ENCODE measurements around the gene LRP8.

DNA sequence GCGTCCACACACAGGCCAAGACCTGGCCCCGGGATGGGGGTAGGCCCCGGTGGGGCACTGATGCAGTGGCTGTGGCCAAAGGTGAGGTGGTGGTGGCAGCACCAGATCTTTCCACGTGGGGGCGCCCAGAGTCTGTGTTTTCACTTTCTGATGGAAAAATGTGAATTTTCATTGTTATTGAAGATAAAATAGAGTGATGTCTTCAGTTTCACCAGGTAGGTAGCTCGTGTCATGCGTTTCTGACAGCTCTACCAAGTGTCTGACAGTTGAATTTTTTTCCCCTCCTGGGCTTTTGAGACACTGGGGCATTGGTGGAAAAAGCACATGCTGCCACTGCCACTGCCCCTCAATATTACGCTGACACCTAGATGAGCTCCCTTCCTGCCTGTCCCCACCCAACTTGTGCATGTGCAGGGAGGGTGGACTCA lies 49.6 kb downstream of the LRP8 start:
- TF ChIP-seq POLR2A (IDR thresholded peaks at IDR 0.05): no peak
- TF ChIP-seq, protein P1, sequence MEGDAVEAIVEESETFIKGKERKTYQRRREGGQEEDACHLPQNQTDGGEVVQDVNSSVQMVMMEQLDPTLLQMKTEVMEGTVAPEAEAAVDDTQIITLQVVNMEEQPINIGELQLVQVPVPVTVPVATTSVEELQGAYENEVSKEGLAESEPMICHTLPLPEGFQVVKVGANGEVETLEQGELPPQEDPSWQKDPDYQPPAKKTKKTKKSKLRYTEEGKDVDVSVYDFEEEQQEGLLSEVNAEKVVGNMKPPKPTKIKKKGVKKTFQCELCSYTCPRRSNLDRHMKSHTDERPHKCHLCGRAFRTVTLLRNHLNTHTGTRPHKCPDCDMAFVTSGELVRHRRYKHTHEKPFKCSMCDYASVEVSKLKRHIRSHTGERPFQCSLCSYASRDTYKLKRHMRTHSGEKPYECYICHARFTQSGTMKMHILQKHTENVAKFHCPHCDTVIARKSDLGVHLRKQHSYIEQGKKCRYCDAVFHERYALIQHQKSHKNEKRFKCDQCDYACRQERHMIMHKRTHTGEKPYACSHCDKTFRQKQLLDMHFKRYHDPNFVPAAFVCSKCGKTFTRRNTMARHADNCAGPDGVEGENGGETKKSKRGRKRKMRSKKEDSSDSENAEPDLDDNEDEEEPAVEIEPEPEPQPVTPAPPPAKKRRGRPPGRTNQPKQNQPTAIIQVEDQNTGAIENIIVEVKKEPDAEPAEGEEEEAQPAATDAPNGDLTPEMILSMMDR (IDR thresholded peaks at IDR 0.05): peak; percentile 77 to 94 (median 84)
